ENCODE data around the gene AMH.
A peak's percentile ranks its signal among the peaks of the same experiment; 100 is the strongest.

AMH gene

DNA sequence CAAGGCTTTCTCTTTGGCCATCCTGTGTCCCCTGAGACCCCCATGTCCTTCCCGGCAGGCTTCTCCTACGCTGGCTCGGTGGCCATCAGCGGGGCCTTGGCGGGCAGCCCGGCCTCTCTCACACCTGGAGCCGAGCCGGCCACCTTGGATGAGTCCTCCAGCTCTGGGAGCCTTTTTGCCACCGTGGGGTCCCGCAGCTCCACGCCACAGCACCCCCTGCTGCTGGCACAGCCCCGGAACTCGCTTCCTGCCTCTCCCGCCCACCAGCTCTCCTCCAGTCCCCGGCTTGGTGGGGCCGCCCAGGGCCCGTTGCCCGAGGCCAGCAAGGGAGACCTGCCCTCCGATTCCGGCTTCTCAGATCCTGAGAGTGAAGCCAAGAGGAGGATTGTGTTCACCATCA is 27.2 kb upstream of the AMH start:
- DNase-seq, result no peak

DNA sequence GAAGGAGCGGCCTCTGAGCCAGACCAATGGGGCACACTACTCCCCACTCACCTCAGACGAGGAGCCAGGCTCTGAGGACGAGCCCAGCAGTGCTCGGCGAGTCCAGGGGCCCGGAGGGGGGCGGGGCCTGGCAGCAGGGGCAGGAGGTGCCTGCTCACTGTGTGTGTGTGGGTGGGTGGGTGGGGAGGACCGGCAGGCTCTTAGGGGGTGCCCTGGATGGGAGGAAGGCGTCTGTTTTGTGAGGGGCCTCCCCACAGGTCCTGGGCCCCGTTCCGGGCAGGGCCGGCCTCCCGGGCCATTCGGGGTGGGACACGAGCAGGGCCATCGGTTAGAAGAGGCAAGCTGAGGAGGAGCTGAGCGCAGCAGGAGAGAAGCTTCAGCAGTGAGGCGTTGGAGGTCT is 25.7 kb upstream of the AMH start:
- DNase-seq, result no peak

GRCh38 chr19:2223959-2224358 is 25.2 kb upstream of the AMH start:
- no peak for DNase-seq

DNA sequence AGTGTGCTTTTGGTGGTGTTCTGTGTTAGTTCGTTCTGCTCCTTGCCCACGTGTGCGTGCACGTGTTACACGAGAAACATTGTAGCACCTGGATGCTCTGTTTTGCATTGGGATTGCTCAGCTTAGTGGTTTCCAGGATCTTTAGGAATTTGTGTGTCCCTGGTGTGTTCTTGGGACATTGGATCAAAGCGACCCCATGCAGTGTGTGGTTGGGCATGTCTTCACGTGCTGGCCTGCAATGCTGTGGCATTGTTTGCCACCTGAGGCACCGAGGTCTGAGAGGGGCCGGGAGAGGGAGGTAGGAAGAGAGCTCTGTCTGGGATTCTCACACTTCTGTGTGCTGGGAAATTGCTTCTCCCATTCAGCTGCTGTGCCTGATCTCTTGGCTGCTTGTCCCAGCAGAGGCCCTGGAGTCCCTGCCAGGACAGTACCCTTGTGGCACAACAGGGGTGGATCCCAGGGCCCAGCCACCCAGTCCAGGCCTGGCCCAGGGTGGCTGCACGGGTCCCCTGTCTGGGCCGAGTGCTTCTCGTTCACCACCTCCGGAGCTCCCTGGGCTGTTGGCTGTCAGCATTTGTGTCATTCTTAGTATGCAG is 24.3 kb upstream of the AMH start:
- no peak for DNase-seq

- DNase-seq, result no peak
These were observed 23.6 kb upstream of the AMH start for GRCh38 chr19:2225415-2226050.

- no peak for DNase-seq
These were observed 22.9 kb upstream of the AMH start for GRCh38 chr19:2226051-2226839.

GRCh38 chr19:2226840-2227360 is 22.2 kb upstream of the AMH start:
- DNase-seq, result no peak

GRCh38 chr19:2227415-2228156 is 21.5 kb upstream of the AMH start:
- no peak for DNase-seq

- no peak for DNase-seq
These were observed 20.7 kb upstream of the AMH start for GRCh38 chr19:2228157-2229030.

GRCh38 chr19:2229103-2230032 is 19.8 kb upstream of the AMH start:
- no peak for DNase-seq

GRCh38 chr19:2230033-2230531 is 19.0 kb upstream of the AMH start:
- no peak for DNase-seq

DNA sequence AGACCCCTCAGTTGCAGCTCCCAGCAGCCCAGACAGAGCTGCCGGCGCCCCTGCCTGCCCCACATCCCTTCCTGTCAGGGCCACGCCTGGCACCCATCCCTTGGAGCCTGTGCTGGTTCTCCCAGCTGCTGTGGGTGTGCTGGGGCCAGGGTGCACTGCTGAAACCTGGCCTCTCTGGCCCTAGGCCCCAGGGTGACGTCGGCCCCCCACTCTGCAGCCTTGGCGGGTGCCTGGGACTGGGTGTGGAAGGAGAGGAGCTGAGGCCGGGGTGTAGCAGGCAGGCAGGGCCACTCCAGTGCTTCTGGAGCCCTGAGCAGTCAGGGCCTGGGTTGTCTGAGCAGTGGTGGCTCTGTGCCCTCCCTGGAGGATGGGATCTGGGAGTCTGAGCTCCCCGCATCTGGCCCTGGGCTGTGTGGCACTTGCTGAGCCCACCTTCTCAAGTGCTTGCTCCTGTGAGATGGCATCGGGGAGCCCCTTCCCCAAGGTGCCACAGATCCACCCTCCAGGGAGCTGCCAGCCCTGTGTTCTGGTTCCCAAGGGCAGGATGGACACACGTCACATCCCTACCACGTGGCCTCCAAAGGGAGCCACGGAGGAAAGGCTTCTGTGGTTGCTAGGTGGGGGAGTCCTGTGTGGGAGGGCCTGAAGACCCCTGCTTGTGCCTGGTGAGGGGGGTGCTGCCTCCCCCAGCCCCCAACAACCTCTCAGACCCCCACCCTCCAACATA is 18.2 kb upstream of the AMH start:
- no peak for DNase-seq

- DNase-seq, result no peak
These were observed 17.4 kb upstream of the AMH start for GRCh38 chr19:2231621-2232221.

- DNase-seq, result no peak
These were observed 16.6 kb upstream of the AMH start for GRCh38 chr19:2232286-2233151.

DNA sequence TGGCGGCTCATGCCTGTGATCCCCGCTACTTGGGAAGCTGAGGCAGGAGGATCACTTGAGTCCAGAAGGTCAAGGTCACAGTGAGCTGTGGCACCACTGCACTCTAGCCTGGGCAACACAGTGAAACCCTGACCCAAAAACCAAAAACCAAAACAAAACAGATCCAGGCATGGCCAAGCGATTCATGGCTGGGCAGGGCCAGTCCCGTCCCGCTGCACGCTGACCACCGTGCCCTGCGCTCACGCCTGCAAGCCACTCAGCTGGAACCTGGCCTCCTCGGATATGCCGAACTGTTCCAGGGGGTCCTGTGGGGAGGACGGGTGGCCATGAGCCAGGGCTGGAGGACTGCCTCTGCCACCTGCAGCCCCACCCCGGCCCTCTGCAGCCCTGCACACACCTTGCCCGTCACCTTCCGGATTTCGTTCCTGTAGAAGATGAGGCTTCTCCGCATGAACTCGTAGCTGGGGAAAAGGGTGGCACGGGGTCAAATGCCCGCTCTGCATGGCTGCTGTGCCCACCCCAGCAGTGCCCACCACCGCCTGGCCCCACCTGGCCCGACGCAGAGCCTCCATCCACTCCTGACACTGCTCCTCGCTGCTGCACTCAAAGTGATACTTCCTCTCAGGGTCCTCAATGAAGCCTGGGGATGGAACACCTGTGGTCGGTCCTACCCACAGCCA is 15.4 kb upstream of the AMH start:
- no peak for DNase-seq

DNA sequence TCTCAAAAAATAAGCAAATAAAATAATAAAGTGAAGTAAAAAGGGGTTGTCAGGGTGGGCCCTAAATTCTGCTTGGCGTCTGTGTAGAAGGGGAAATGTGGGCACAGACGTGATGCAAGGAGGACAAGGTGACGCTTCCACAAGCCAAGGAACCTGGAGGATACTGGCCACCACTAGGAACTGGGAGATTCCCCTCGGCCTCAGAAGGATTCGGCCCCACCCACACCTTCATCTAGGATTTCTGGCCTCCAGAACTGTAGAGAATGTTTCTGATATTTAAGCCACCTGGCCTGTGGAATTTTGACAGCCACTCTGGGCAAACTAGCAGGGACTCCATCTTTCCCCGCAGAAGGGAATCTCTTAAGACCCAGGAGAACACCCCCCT is 14.1 kb upstream of the AMH start:
- no peak for DNase-seq

GRCh38 chr19:2235381-2236063 is 13.6 kb upstream of the AMH start:
- peak; percentile 90 for DNase-seq

DNA sequence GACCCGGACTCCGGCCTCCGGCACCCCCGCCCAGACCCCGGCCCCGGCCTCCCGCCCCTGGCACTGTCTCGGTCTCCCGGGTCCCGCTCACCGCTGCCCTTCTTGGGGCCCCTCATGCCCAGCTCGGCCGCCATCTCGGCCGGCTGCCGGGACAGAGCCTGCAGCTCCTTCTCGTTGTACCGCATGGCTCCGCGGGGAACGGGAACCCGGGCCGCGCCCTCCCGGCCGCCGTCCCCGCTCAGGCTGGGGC is 13.1 kb upstream of the AMH start:
- DNase-seq, result no peak

Data from NCI-H1105 treated with DMSO at 0.1 percent for 48 hours (cell line).